ENCODE results near the gene PMPCA. TPM values are rescaled to one million over a fixed set of nuclear protein-coding genes. Genes with fewer than 3 reads are reported as not detected.

The PMPCA gene
- polyA plus RNA-seq, 1 experiment: 61.6 TPM

GRCh38 chr9:136366826-136367225 is 43.6 kb upstream of the PMPCA start:
- POLR2A ChIA-PET: no interaction called here
- CTCF ChIA-PET: interaction anchor here (0.7 to 6.3 kb wide), 3 partner anchors 21 to 55 kb away, joined by 3 to 68 read pairs (median 6); no protein-coding TSS in a partner anchor
- TF ChIP-seq CTCF (IDR thresholded peaks at IDR 0.05; ENCODE audit: insufficient read depth, low read depth, low read length): no peak
- no peak overlapping the region for H3K4me3 ChIP-seq (ENCODE audit: low read depth, low read length)
- DNase-seq (ENCODE audit: low read depth): no peak
- H3K36me3 ChIP-seq (ENCODE audit: control insufficient read depth, insufficient read depth, low read length): peaks cover 17% of the 10 kb centered on the region
- no peaks in the 10 kb centered on the region for H3K27me3 ChIP-seq (ENCODE audit: control insufficient read depth, insufficient read depth, low read length)

DNA sequence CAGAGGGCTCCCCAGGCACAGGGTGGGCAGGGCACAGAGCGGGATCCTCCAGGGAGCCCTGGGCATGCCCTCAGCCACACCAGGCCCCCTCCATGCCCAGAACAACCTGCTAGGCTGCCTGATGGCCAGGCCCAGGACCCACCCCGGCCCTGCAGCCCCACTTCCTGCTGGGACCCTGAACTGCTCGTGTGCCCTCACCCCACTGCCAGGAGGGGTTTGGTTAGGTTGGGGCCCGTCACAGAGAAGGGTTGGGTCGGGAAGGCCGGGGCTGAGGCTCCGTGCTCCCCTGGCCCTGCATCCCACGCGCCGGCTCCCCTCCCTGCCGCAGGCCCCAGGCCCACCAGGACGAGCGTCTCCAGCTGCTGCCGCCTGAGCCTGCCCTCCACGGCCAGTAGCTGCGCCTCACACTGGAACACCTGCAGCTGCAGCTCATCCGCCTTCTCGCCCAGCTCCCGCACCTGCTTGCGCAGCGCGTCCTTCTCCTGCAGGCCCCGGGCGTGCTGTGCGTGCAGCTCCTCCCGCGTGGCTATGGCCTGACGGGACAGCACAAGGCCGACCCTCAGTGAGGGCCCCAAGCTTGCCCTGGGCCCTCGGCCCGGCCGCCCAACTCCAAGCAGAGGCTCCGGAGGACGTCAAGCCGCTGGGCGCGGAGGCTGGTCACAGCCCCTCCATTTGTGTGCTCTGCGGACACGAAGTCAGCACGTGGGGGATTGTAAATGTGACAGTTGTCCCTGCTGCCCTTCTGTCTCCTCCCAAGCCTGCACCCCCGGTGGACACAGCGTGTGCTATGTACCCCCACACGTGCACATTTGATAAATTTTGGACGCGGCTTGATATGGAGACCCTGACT is 42.9 kb upstream of the PMPCA start:
- CTCF ChIA-PET: interaction anchor here (0.7 to 1.7 kb wide), 2 partner anchors 17 to 22 kb away, joined by 3 to 6 read pairs; no protein-coding TSS in a partner anchor
- POLR2A ChIA-PET: interaction anchor here (0.5 kb wide), 1 partner anchor 190 kb away, joined by 3 read pairs; no protein-coding TSS in a partner anchor
- no peak for TF ChIP-seq CTCF (IDR thresholded peaks at IDR 0.05; ENCODE audit: insufficient read depth, low read depth, low read length)

DNA sequence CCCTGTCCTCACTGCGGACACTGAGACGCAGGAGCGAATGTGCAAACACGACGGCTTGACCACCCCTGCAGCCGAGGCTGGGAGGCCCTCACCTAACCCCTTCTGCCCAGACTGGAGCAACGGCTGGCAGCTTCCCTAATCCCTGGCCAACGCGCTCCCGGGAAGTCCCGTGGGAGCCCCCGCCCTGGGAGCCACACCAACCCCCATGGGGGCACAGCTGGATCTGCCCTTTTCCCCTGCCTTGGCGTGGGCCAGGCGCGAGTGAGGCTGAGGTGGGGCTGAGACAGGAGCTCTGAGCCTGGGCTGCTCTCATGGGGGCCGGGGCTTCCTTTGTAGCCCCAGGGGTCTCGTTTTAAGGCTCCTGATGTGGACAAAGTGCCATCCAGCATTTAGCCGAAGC is 42.3 kb upstream of the PMPCA start:
- peaks cover 17% of the 10 kb centered on the region for H3K36me3 ChIP-seq (ENCODE audit: control insufficient read depth, insufficient read depth, low read length)
- no peak overlapping the region for H3K4me3 ChIP-seq (ENCODE audit: low read depth, low read length)
- DNase-seq (ENCODE audit: low read depth): no peak
- no peak for TF ChIP-seq CTCF (IDR thresholded peaks at IDR 0.05; ENCODE audit: insufficient read depth, low read depth, low read length)
- H3K27me3 ChIP-seq (ENCODE audit: control insufficient read depth, insufficient read depth, low read length): no peaks in the 10 kb centered on the region
- CTCF ChIA-PET: interaction anchor here (0.7 to 5.4 kb wide), 2 partner anchors 17 to 55 kb away, joined by 3 to 30 read pairs; no protein-coding TSS in a partner anchor
- POLR2A ChIA-PET: no interaction called here

More for the DNA sequence above, 42.9 kb upstream of the PMPCA start:
- peaks cover 17% of the 10 kb centered on the region for H3K36me3 ChIP-seq (ENCODE audit: control insufficient read depth, insufficient read depth, low read length)
- no peaks in the 10 kb centered on the region for H3K27me3 ChIP-seq (ENCODE audit: control insufficient read depth, insufficient read depth, low read length)
- no peak overlapping the region for H3K4me3 ChIP-seq (ENCODE audit: low read depth, low read length)
- no peak for DNase-seq (ENCODE audit: low read depth)

DNA sequence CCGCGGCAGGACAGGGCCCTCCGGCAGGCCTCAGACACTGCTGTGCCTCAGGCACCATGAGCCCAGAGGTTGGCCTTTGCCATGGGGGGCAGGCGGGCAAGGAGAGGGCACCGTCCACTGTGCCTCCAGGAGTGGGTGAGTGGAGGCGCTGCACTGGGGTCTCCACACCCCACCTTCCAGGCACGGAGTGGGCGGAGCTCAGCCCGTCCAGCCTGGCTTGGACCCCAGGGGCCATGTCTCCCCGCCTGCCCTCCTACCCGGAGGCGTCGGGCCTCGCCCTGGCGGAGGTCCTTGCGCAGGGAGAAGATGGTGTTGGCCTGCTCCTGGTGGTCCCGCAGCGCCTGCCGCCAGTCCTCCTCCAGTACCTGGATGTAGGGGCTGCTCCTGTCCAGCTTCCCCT is 40.4 kb upstream of the PMPCA start:
- no peak overlapping the region for H3K4me3 ChIP-seq (ENCODE audit: low read depth, low read length)
- ChIA-PET POLR2A (no interaction called here), CTCF (interaction anchor here (0.9 to 5.4 kb wide), 4 partner anchors 9 to 57 kb away, joined by 3 to 30 read pairs (median 4); no protein-coding TSS in a partner anchor)
- DNase-seq (ENCODE audit: low read depth): no peak
- peaks cover 18% of the 10 kb centered on the region for H3K36me3 ChIP-seq (ENCODE audit: control insufficient read depth, insufficient read depth, low read length)
- no peak for TF ChIP-seq CTCF (IDR thresholded peaks at IDR 0.05; ENCODE audit: insufficient read depth, low read depth, low read length)
- H3K27me3 ChIP-seq (ENCODE audit: control insufficient read depth, insufficient read depth, low read length): no peaks in the 10 kb centered on the region

Measured in BJ (cell line).